Lower leg skin (tissue), 3 donors: Measurements from ENCODE around the gene PTPRN2.

Experiments
- CTCF ChIP-seq, 3 donors: fragments of 450-650 bp; IDR thresholded peaks; one replicate each; pipeline ENCODE4 v1.5.1; 2016; ENCODE audit warnings: antibody characterized with exemption in 3 of 3, mild to moderate bottlenecking in 3 of 3, moderate library complexity in 2 of 3
- POLR2A ChIP-seq, 2 donors: fragments of 450-650 bp; IDR thresholded peaks; one replicate each; pipeline ENCODE4 v1.6.1; 2016 to 2017; ENCODE audit warnings: antibody characterized with exemption in 2 of 2, mild to moderate bottlenecking in 1 of 2, moderate library complexity in 1 of 2

DNA sequence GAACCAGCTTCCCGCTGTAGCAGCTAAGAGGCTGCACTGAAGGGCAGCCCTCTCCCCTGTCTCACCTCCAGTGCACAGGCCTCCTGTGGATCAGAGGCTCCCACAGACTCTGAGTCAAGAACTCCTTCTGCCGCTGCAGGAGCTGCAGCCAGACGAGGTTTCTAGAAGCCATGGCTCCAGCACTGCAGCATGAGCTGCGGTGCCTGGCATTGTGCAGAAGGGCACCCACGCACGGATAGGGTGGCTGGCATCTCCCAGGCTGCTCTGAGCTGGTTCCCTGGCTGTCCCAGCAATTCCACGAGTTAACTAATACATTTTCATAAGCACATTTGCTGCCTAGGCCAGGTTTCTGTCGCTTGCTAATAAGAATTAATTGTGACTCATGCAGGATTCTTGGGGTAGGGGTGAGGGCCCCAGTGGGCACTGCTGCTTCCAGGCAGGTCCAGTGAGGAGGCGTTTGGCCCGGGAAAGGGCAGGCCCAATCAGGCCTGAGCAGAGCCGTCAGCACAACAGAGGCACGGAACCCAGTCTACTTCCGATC, 656.6 kb downstream of the PTPRN2 start:
- TF ChIP-seq POLR2A (IDR thresholded peaks at IDR 0.05) (no peak), CTCF (IDR thresholded peaks at IDR 0.05) (no peak)
